Liver (tissue), 9 donors: ENCODE measurements around the gene COPG2. TPM values are rescaled to one million over a fixed set of nuclear protein-coding genes. Genes with fewer than 3 reads are reported as not detected.

Source experiments
- DNase-seq: peaks from one replicate; pipeline ENCODE4 v3.0.0-alpha.2; 2017; ENCODE audit warnings: low spot score
- H3K27ac ChIP-seq, 2 donors: one replicate each; pipeline ENCODE4 v1.7.0; 2013; ENCODE audit warnings: inconsistent platforms in 2 of 2, low read length in 2 of 2, control low read depth in 1 of 2, low read depth in 1 of 2, mild to moderate bottlenecking in 1 of 2
- H3K27me3 ChIP-seq, 4 donors: one replicate each; pipeline versions ENCODE4 v1.6.1 to v1.7.0; 2013; ENCODE audit warnings: low read length in 3 of 4, inconsistent platforms in 1 of 4, mild to moderate bottlenecking in 1 of 4, moderate library complexity in 1 of 4; ENCODE audit not compliant: control insufficient read depth in 4 of 4, insufficient read depth in 4 of 4
- H3K36me3 ChIP-seq, 4 donors: one replicate each; pipeline versions ENCODE4 v1.6.1 to v1.7.0; 2013; ENCODE audit warnings: low read length in 3 of 4, mild to moderate bottlenecking in 3 of 4, low read depth in 1 of 4, moderate library complexity in 1 of 4; ENCODE audit not compliant: control insufficient read depth in 4 of 4, insufficient read depth in 3 of 4
- H3K4me1 ChIP-seq, 4 donors: one replicate each; pipeline versions ENCODE4 v1.6.1 to v1.7.0; 2013; ENCODE audit warnings: low read length in 3 of 4, mild to moderate bottlenecking in 3 of 4, moderate library complexity in 1 of 4; ENCODE audit not compliant: control insufficient read depth in 4 of 4, insufficient read depth in 4 of 4
- H3K4me3 ChIP-seq, 3 donors: one replicate each; pipeline versions ENCODE4 v1.6.1 to v1.7.0; 2013; ENCODE audit warnings: low read length in 3 of 3, control low read depth in 1 of 3, low read depth in 1 of 3, mild to moderate bottlenecking in 1 of 3
- H3K9ac ChIP-seq, 2 donors: one replicate each; pipeline ENCODE4 v1.7.0; 2013; ENCODE audit warnings: low read length in 2 of 2, mild to moderate bottlenecking in 2 of 2, moderate library complexity in 2 of 2, control low read depth in 1 of 2, low read depth in 1 of 2
- H3K9me3 ChIP-seq, 4 donors: one replicate each; pipeline versions ENCODE4 v1.6.1 to v1.7.0; 2013; ENCODE audit warnings: low read length in 3 of 4; ENCODE audit not compliant: control insufficient read depth in 4 of 4
- EGR1 ChIP-seq, 2 donors: IDR thresholded peaks; 2 replicates each; pipeline ENCODE4 v1.6.1; 2016 to 2018; ENCODE audit warnings: antibody characterized with exemption in 2 of 2, low read depth in 2 of 2
- FOXA1 ChIP-seq: IDR thresholded peaks from 2 replicates; pipeline ENCODE4 v1.6.1; 2016; ENCODE audit warnings: antibody characterized with exemption
- FOXA2 ChIP-seq: IDR thresholded peaks from 2 replicates; pipeline ENCODE4 v1.6.1; 2016; ENCODE audit warnings: antibody characterized with exemption
- GABPA ChIP-seq, 2 donors: IDR thresholded peaks in 1 of 2; conservative IDR thresholded peaks in 1 of 2; 2 replicates each; pipeline ENCODE4 v1.6.1; 2016; ENCODE audit warnings: antibody characterized with exemption in 2 of 2, mild to moderate bottlenecking in 1 of 2, moderate library complexity in 1 of 2
- HNF4A ChIP-seq, 2 donors: conservative IDR thresholded peaks; 2 replicates each; pipeline ENCODE4 v1.6.1; 2016; ENCODE audit warnings: antibody characterized with exemption in 2 of 2, mild to moderate bottlenecking in 2 of 2
- HNF4G ChIP-seq: IDR thresholded peaks from 2 replicates; pipeline ENCODE4 v1.6.1; 2016; ENCODE audit warnings: antibody characterized with exemption
- JUND ChIP-seq, 2 donors: IDR thresholded peaks; 2 replicates each; pipeline ENCODE4 v1.6.1; 2016; ENCODE audit warnings: antibody characterized with exemption in 2 of 2
- NR2F2 ChIP-seq: IDR thresholded peaks from 2 replicates; pipeline ENCODE4 v1.6.1; 2016; ENCODE audit warnings: antibody characterized with exemption
- RAD21 ChIP-seq, 2 donors: IDR thresholded peaks; 2 replicates each; pipeline ENCODE4 v1.6.1; 2016; ENCODE audit warnings: antibody characterized with exemption in 2 of 2, mild to moderate bottlenecking in 2 of 2
- RXRA ChIP-seq, 2 donors: IDR thresholded peaks; 2 replicates each; pipeline ENCODE4 v1.6.1; 2017 to 2018; ENCODE audit warnings: antibody characterized with exemption in 2 of 2, mild to moderate bottlenecking in 1 of 2
- SP1 ChIP-seq: IDR thresholded peaks from 2 replicates; pipeline ENCODE4 v1.6.1; 2018; ENCODE audit warnings: antibody characterized with exemption, mild to moderate bottlenecking
- TAF1 ChIP-seq: conservative IDR thresholded peaks from 2 replicates; pipeline ENCODE4 v1.6.1; 2016; ENCODE audit warnings: antibody characterized with exemption, mild to moderate bottlenecking
- YY1 ChIP-seq: IDR thresholded peaks from 2 replicates; pipeline ENCODE4 v1.6.1; 2016; ENCODE audit warnings: antibody characterized with exemption, mild to moderate bottlenecking
- WGBS: extraction: QIAGEN DNeasy Blood & Tissue Kit; methylation state at CpG from one replicate; pipeline ENCODE4 v1.1.7; 2013; 5-methylcytosine and 5-hydroxymethylcytosine counted together
- polyA plus RNA-seq, 2 donors: library from polyadenylated mRNA; stranded (reverse) in 1 of 2; unstranded in 1 of 2; fragments of 200-250 nt in 1 of 2; fragments of >200 nt in 1 of 2; fragmentation: Nextera tagmentation in 1 of 2; extraction: Ambion mirVana in 1 of 2; gene quantifications; one replicate each; pipeline versions ENCODE4 v1.2.1 to v1.2.3, GENCODE V29; 2013 to 2015
- total RNA-seq, 2 donors: library from RNA; depleted of rRNA; stranded (reverse); fragments of >200 nt; gene quantifications; one replicate each; pipeline ENCODE4 v1.2.3, GENCODE V29; 2014
- TF ChIP-seq, protein P1 (sequence below): IDR thresholded peaks from 2 replicates; pipeline ENCODE4 v1.6.1; 2016; ENCODE audit warnings: antibody characterized with exemption, mild to moderate bottlenecking
- TF ChIP-seq, protein P2 (sequence below): IDR thresholded peaks from 2 replicates; pipeline ENCODE4 v1.6.1; 2016; ENCODE audit warnings: antibody characterized with exemption
- TF ChIP-seq, protein P3 (sequence below): fragments of 150-350 bp; IDR thresholded peaks from 2 replicates; pipeline ENCODE4 v1.5.1; 2017; ENCODE audit warnings: improper control_type of control experiment, low read depth, low read length; ENCODE audit not compliant: missing input control
- TF ChIP-seq, protein P4 (sequence below): IDR thresholded peaks from 2 replicates; pipeline ENCODE4 v1.6.1; 2016; ENCODE audit warnings: antibody characterized with exemption
- TF ChIP-seq, protein P5 (sequence below): IDR thresholded peaks from 2 replicates; pipeline ENCODE4 v1.6.1; 2016; ENCODE audit warnings: antibody characterized with exemption
- donor health status: healthy.
- donor health status: healthy.
- donor health status: healthy.
- donor health status: healthy.
- donor health status: healthy.

Gene COPG2
- total and polyA plus RNA-seq, 4 donors: 0.99 to 10.3 (median 4.7) TPM

DNA sequence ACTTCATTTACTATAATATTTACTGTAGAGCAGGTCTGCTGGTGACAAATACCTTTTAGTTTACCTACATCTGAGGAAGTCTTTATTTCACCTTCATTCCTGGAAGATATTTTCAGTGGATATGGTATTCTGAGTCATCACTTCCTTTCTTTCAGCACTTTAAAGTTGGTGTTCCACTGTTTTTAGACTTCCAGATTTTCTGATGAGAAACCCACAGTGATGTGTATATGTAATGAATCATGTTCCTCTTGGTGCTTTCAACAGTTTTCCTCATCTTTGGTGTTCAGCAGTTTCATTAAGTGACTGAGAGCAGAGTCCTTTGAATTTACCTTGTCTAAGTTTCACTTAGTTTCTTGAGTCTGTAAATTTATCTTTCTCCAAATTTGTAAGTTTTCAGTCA, 36.4 kb downstream of the COPG2 start (continued):
- TF ChIP-seq, protein P1, sequence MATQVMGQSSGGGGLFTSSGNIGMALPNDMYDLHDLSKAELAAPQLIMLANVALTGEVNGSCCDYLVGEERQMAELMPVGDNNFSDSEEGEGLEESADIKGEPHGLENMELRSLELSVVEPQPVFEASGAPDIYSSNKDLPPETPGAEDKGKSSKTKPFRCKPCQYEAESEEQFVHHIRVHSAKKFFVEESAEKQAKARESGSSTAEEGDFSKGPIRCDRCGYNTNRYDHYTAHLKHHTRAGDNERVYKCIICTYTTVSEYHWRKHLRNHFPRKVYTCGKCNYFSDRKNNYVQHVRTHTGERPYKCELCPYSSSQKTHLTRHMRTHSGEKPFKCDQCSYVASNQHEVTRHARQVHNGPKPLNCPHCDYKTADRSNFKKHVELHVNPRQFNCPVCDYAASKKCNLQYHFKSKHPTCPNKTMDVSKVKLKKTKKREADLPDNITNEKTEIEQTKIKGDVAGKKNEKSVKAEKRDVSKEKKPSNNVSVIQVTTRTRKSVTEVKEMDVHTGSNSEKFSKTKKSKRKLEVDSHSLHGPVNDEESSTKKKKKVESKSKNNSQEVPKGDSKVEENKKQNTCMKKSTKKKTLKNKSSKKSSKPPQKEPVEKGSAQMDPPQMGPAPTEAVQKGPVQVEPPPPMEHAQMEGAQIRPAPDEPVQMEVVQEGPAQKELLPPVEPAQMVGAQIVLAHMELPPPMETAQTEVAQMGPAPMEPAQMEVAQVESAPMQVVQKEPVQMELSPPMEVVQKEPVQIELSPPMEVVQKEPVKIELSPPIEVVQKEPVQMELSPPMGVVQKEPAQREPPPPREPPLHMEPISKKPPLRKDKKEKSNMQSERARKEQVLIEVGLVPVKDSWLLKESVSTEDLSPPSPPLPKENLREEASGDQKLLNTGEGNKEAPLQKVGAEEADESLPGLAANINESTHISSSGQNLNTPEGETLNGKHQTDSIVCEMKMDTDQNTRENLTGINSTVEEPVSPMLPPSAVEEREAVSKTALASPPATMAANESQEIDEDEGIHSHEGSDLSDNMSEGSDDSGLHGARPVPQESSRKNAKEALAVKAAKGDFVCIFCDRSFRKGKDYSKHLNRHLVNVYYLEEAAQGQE: no peak
- no peak for TF ChIP-seq TAF1
- TF ChIP-seq, protein P2, sequence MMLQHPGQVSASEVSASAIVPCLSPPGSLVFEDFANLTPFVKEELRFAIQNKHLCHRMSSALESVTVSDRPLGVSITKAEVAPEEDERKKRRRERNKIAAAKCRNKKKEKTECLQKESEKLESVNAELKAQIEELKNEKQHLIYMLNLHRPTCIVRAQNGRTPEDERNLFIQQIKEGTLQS: no peak
- no peak for TF ChIP-seq EGR1 (IDR thresholded peaks at IDR 0.05; ENCODE audit: low read depth in 2 of 2)
- no peak for TF ChIP-seq GABPA (IDR thresholded peaks at IDR 0.05 in 1 of 2, conservative IDR thresholded peaks at IDR 0.05 in 1 of 2)

DNA sequence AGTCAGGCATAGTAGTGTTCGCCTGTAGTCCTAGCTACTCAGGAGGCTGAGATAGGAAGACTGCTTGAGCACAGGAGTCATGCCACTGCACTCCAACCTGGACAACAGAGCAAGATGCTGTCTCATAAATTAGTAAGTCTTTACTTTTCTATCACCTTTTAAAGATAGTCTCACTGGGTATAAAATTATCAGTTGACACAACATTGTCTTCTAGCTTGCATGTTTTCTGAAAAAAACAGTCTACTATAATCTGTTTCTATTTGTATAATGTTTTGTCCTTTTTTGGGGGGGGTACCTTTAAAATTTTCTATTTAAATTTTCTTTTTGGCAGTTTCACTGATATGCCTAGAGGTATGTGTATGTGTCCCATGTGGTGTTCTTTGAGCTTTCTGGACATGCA, 39.6 kb downstream of the COPG2 start:
- no peak for TF ChIP-seq EGR1 (IDR thresholded peaks at IDR 0.05; ENCODE audit: low read depth in 2 of 2)
- no peak for TF ChIP-seq HNF4G
- TF ChIP-seq, protein P1: no peak
- TF ChIP-seq SP1: no peak
- no peak for TF ChIP-seq FOXA2
- no peak for TF ChIP-seq TAF1
- no peak for TF ChIP-seq FOXA1
- no peak for TF ChIP-seq NR2F2
- no peak for TF ChIP-seq YY1
- TF ChIP-seq, protein P3, sequence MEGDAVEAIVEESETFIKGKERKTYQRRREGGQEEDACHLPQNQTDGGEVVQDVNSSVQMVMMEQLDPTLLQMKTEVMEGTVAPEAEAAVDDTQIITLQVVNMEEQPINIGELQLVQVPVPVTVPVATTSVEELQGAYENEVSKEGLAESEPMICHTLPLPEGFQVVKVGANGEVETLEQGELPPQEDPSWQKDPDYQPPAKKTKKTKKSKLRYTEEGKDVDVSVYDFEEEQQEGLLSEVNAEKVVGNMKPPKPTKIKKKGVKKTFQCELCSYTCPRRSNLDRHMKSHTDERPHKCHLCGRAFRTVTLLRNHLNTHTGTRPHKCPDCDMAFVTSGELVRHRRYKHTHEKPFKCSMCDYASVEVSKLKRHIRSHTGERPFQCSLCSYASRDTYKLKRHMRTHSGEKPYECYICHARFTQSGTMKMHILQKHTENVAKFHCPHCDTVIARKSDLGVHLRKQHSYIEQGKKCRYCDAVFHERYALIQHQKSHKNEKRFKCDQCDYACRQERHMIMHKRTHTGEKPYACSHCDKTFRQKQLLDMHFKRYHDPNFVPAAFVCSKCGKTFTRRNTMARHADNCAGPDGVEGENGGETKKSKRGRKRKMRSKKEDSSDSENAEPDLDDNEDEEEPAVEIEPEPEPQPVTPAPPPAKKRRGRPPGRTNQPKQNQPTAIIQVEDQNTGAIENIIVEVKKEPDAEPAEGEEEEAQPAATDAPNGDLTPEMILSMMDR: no peak
- TF ChIP-seq RAD21 (IDR thresholded peaks at IDR 0.05): no peak
- no peak for TF ChIP-seq GABPA (IDR thresholded peaks at IDR 0.05 in 1 of 2, conservative IDR thresholded peaks at IDR 0.05 in 1 of 2)
- TF ChIP-seq, protein P2: no peak
- TF ChIP-seq, protein P4, sequence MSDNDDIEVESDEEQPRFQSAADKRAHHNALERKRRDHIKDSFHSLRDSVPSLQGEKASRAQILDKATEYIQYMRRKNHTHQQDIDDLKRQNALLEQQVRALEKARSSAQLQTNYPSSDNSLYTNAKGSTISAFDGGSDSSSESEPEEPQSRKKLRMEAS: no peak
- TF ChIP-seq RXRA (IDR thresholded peaks at IDR 0.05): no peak
- TF ChIP-seq JUND (IDR thresholded peaks at IDR 0.05): no peak
- TF ChIP-seq, protein P5, sequence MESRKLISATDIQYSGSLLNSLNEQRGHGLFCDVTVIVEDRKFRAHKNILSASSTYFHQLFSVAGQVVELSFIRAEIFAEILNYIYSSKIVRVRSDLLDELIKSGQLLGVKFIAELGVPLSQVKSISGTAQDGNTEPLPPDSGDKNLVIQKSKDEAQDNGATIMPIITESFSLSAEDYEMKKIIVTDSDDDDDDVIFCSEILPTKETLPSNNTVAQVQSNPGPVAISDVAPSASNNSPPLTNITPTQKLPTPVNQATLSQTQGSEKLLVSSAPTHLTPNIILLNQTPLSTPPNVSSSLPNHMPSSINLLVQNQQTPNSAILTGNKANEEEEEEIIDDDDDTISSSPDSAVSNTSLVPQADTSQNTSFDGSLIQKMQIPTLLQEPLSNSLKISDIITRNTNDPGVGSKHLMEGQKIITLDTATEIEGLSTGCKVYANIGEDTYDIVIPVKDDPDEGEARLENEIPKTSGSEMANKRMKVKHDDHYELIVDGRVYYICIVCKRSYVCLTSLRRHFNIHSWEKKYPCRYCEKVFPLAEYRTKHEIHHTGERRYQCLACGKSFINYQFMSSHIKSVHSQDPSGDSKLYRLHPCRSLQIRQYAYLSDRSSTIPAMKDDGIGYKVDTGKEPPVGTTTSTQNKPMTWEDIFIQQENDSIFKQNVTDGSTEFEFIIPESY: no peak
- no peak for TF ChIP-seq HNF4A (conservative IDR thresholded peaks at IDR 0.05)
- H3K9ac ChIP-seq: no peak overlapping the region
- no peak for DNase-seq
- no peaks in the 10 kb centered on the region for H3K4me1 ChIP-seq
- H3K27ac ChIP-seq: no peak overlapping the region
- H3K27me3 ChIP-seq: no peaks in the 10 kb centered on the region
- no peak overlapping the region for H3K4me3 ChIP-seq
- WGBS: 97% methylated on average over 1 of the region's 1 CpG
- H3K9me3 ChIP-seq: peaks cover 0 to 9% (median 2%) of the 10 kb centered on the region in 4 donors
- H3K36me3 ChIP-seq: no peaks in the 10 kb centered on the region
